22Rv1 (cell line): ENCODE results near the gene CALCR.

Experiments
- H3K27ac ChIP-seq: fragments of 450-650 bp; 2 replicates; pipeline ENCODE4 v1.5.1; 2017
- ZFX ChIP-seq: fragments of 450-650 bp; IDR thresholded peaks from 2 replicates; pipeline ENCODE4 v1.6.1; 2017; ENCODE audit warnings: antibody characterized with exemption, borderline replicate concordance
- TF ChIP-seq, protein P1 (sequence below): fragments of 450-650 bp; IDR thresholded peaks from 2 replicates; pipeline ENCODE4 v1.5.1; 2017; ENCODE audit warnings: mild to moderate bottlenecking

CALCR gene

DNA sequence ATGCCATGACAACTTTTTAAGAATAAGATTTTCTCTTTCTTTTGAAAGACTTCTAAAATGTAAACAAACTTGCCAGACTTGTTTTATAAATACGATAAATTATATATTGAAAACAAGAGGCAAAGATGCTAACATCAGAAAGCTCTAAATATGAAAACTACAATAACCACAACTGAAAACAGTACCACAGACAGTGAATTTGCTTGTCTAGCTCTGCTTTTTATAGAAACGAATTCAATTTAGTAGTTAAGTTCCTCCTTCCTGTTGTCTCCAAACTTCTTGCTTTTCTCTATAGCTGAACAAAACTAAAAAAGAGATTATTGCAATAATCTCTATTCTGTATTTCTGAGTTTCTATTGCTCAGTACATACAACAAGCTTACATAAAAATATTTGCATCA lies 147.4 kb downstream of the CALCR start:
- no peak overlapping the region for H3K27ac ChIP-seq
- TF ChIP-seq, protein P1, sequence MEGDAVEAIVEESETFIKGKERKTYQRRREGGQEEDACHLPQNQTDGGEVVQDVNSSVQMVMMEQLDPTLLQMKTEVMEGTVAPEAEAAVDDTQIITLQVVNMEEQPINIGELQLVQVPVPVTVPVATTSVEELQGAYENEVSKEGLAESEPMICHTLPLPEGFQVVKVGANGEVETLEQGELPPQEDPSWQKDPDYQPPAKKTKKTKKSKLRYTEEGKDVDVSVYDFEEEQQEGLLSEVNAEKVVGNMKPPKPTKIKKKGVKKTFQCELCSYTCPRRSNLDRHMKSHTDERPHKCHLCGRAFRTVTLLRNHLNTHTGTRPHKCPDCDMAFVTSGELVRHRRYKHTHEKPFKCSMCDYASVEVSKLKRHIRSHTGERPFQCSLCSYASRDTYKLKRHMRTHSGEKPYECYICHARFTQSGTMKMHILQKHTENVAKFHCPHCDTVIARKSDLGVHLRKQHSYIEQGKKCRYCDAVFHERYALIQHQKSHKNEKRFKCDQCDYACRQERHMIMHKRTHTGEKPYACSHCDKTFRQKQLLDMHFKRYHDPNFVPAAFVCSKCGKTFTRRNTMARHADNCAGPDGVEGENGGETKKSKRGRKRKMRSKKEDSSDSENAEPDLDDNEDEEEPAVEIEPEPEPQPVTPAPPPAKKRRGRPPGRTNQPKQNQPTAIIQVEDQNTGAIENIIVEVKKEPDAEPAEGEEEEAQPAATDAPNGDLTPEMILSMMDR, result no peak
- TF ChIP-seq ZFX, result no peak

DNA sequence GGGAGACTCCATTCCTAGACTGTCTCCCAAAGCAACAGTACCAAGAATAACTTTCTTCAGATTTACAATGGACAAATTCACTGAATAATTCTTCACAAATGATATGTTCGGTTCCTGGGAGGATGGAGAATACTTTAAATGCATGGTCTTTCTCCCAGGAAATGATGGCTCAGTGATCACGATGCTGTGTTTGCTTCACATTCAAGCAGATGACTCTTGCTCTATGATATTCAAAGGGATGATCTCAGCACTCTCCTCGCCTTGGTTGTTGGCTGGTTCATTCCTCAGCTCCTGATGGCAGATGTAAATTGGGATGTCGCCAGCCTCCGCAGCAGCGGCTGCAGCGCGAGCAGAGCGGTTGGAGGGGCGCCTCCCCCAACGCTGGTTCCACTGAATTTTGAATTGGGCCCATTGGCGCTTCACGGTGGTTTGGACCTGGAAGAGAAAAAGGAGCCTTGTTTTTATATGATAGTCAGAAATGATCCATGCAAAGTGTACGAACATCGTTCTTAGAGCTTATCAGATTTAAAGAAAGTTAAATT lies 148.3 kb downstream of the CALCR start:
- no peak overlapping the region for H3K27ac ChIP-seq

DNA sequence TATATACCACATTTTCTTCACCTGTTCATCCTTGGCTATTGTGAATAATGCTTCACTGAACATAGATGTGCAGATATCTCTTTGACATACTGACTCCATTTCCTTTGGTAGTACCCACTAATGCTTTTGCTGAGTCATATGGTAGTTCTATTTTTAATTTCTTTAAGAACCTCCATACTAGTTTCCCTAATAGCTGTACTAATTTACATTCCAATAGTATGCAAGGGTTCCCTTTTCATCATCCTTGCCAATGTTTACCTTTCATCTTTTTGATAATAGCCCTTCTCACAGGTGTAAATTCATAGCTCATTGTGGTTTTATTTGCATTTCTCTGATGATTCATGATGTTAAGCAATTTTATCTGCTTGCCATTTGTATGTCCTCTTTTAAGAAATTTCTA lies 159.9 kb downstream of the CALCR start:
- TF ChIP-seq, protein P1, result no peak
- no peak for TF ChIP-seq ZFX
- no peak overlapping the region for H3K27ac ChIP-seq

More for the DNA sequence above, 148.3 kb downstream of the CALCR start:
- TF ChIP-seq, protein P1, result no peak
- no peak for TF ChIP-seq ZFX

DNA sequence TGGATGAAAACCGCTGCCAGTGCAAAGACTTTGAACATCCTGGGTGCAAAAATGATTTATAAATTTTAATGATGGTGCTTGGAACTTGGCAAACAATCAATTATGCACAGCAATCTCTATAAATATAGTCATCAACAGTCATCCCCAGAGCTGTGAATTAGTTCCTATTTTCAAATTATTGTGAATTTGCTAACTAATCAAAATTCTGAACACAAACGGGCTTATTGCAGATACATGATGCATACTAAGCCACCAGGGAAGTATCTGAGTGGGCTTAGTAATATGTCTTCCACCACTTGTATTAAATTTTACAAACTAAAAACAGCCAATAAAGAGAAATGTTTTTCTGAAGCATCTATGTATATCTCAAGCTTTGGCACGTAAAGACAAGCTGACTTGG lies 165.2 kb downstream of the CALCR start:
- no peak overlapping the region for H3K27ac ChIP-seq
- TF ChIP-seq, protein P1, result no peak
- no peak for TF ChIP-seq ZFX

DNA sequence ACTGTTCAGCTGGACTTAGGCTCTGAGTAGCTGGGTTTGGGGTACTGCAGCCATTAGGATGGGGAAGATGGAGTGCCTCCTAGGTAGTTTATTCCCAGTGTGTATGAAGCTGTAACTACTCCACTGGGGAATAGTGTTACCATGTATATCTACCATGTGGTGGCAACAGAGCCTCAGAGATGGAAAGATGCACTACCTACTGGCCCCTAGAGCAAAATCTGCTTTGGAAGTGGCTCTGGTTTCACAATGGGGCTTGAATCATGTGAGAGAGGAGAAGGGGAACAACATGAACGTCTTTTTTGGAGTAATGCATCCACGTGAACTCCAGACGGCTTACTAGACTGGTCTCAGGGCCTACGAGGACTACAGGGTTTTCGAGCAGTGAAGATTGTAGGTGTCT lies 167.3 kb downstream of the CALCR start:
- TF ChIP-seq ZFX, result no peak
- TF ChIP-seq, protein P1, result no peak
- H3K27ac ChIP-seq, result no peak overlapping the region

DNA sequence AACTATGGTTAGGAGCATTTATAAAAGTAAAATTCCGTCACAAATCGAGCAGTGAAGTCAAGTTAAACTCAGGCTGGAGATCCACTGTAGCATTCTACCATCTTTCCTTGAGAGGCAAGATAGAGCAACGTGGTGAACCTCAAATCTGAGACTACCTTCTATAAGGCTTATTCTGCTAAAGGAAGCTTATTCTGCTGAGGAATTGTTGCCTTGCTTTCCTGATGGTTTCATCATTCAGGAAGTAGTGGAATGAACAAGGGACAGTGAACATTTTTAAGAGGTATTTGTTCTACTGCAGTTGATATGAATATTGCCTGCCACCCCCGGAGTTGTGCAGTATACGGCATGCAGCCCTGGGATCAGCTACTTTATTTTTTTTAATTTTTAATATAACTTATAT lies 171.6 kb downstream of the CALCR start:
- TF ChIP-seq, protein P1, result no peak
- TF ChIP-seq ZFX, result no peak
- no peak overlapping the region for H3K27ac ChIP-seq

DNA sequence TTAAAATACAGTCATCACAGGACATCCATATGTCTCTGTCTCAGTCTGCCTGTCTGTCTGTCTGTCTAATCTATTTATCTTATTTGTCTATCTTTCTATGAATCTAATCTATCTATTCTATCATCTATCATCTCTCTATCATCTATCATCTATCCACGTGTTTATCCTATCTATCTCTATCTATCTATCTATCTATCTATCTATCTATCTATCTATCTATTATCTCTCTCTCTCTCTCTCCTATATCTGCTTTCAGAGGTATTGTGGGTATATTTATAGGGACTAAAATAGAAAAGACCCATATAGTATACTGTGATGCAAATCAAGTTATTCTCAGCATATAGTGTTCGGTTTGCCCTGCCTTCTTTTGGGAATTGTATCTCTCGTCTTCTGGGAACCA lies 174.9 kb downstream of the CALCR start:
- H3K27ac ChIP-seq, result no peak overlapping the region
- TF ChIP-seq ZFX, result no peak
- TF ChIP-seq, protein P1, result no peak
